Esophagus muscularis mucosa (tissue), 4 donors: ENCODE data around the gene DLL1. TPM values are rescaled to one million over a fixed set of nuclear protein-coding genes. Genes with fewer than 3 reads are reported as not detected.

Source experiments
- DNase-seq: peaks from one replicate; pipeline ENCODE4 v3.0.0-alpha.2; 2017; ENCODE audit errors: extremely low spot score
- H3K27ac ChIP-seq, 4 donors: fragments of 200-600 bp; sonication (generic); replicated peaks in 1 of 4; 1 replicate in 3 of 4; 2 replicates in 1 of 4; pipeline ENCODE4 v1.5.1; 2016 to 2019; ENCODE audit warnings: mild to moderate bottlenecking in 1 of 4
- H3K27me3 ChIP-seq, 4 donors: fragments of 200-600 bp; sonication (generic); one replicate each; pipeline versions ENCODE4 v1.5.1 to v1.6.0; 2016 to 2019
- H3K36me3 ChIP-seq, 4 donors: fragments of 200-600 bp; sonication (generic); one replicate each; pipeline ENCODE4 v1.5.1; 2016 to 2019
- H3K4me1 ChIP-seq, 4 donors: fragments of 200-600 bp; sonication (generic); one replicate each; pipeline ENCODE4 v1.5.1; 2016 to 2019
- H3K4me3 ChIP-seq, 4 donors: fragments of 200-600 bp; sonication (generic); 1 replicate in 2 of 4; 2 replicates in 2 of 4; pipeline ENCODE4 v1.5.1; 2016 to 2019; ENCODE audit warnings: mild to moderate bottlenecking in 4 of 4, moderate library complexity in 1 of 4
- H3K9me3 ChIP-seq, 4 donors: fragments of 200-600 bp; sonication (generic); 1 replicate in 3 of 4; 2 replicates in 1 of 4; pipeline ENCODE4 v1.5.1; 2016 to 2019
- CTCF ChIP-seq, 3 experiments: fragments of 200-600 bp in 2 of 3; fragments of 450-650 bp in 1 of 3; sonication (generic) in 2 of 3; IDR thresholded peaks; one replicate each; pipeline ENCODE4 v1.5.1; 2017 to 2019; ENCODE audit warnings: antibody characterized with exemption in 3 of 3, mild to moderate bottlenecking in 2 of 3, moderate library complexity in 1 of 3
- EP300 ChIP-seq: sonication (generic); formaldehyde crosslinking; IDR thresholded peaks from one replicate; pipeline ENCODE4 v1.6.1; 2017; ENCODE audit warnings: antibody characterized with exemption
- POLR2A ChIP-seq: fragments of 450-650 bp; IDR thresholded peaks from one replicate; pipeline ENCODE4 v1.6.1; 2017; ENCODE audit warnings: antibody characterized with exemption, moderate library complexity, mild to moderate bottlenecking, low read depth
- POLR2AphosphoS5 ChIP-seq, 2 donors: sonication (generic); formaldehyde crosslinking; IDR thresholded peaks; one replicate each; pipeline ENCODE4 v1.6.1; 2017; ENCODE audit warnings: antibody characterized with exemption in 2 of 2
- WGBS: methylation state at CpG from one replicate; pipeline ENCODE4 v1.1.5; 2018; 5-methylcytosine and 5-hydroxymethylcytosine counted together
- intact Hi-C: fragments of 100-400 bp; cut with DNase I; formaldehyde crosslinking; loops from one replicate; pipeline ENCODE4 v1.15.1; 2023
- total RNA-seq, 4 donors: library from RNA; depleted of rRNA; stranded (reverse); fragments of >200 nt; gene quantifications; one replicate each; pipeline versions ENCODE4 v1.1.0 to v1.2.1, GENCODE V29; 2016

The DLL1 gene
- total RNA-seq, 4 donors from 2014 or later = 3.7 to 8.8 (median 6.6) TPM

DNA sequence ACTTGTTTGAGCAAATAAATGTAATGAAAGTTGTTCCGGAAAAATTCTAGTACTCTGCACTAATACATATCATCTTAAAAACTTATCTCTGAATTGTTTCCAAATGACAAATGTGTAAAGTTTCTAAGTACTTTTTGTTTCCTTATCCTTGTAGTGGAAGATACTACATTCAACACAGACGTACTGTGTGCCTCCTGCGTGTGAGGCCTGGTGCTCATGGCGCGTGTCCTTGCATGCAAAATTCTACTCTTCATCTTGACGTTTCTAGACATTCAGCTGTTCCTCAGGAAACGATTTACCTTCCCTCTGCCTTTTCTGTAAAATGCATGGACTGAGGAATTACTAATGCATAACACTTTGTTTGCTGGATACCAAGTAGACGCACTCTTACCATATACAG lies 11.5 kb downstream of the DLL1 start:
- Histone ChIP-seq H3K27ac (no peak overlapping the region), H3K36me3 (peaks cover 0 to 26% (median 18%) of the 10 kb centered on the region in 4 donors), H3K4me1 (peaks cover 25 to 30% (median 27%) of the 10 kb centered on the region in 4 donors), H3K27me3 (peaks cover 0 to 7% (median 0%) of the 10 kb centered on the region in 4 donors), H3K4me3 (no peak overlapping the region), H3K9me3 (no peaks in the 10 kb centered on the region)
- WGBS = 90% methylated on average over 8 of the region's 8 CpGs
- TF ChIP-seq CTCF (IDR thresholded peaks at IDR 0.05) (no peak), POLR2AphosphoS5 (IDR thresholded peaks at IDR 0.05) (no peak), EP300 (no peak), POLR2A (no peak)
- intact Hi-C loops = no loop called here
- DNase-seq = no peak

- Histone ChIP-seq H3K27ac (no peak overlapping the region), H3K36me3 (peaks cover 0 to 19% (median 14%) of the 10 kb centered on the region in 4 donors), H3K9me3 (no peaks in the 10 kb centered on the region), H3K4me1 (peaks cover 26 to 30% (median 27%) of the 10 kb centered on the region in 4 donors), H3K4me3 (no peak overlapping the region), H3K27me3 (peaks cover 0 to 9% (median 0%) of the 10 kb centered on the region in 4 donors)
- intact Hi-C loops = no loop called here
- DNase-seq = no peak
- TF ChIP-seq POLR2AphosphoS5 (IDR thresholded peaks at IDR 0.05) = no peak
- no peak for TF ChIP-seq POLR2A
- TF ChIP-seq CTCF (IDR thresholded peaks at IDR 0.05) = no peak
- no peak for TF ChIP-seq EP300
- WGBS = 62% methylated on average over 9 of the region's 9 CpGs
Observed at GRCh38 chr6:170278743-170279094, 12.2 kb downstream of the DLL1 start.

DNA sequence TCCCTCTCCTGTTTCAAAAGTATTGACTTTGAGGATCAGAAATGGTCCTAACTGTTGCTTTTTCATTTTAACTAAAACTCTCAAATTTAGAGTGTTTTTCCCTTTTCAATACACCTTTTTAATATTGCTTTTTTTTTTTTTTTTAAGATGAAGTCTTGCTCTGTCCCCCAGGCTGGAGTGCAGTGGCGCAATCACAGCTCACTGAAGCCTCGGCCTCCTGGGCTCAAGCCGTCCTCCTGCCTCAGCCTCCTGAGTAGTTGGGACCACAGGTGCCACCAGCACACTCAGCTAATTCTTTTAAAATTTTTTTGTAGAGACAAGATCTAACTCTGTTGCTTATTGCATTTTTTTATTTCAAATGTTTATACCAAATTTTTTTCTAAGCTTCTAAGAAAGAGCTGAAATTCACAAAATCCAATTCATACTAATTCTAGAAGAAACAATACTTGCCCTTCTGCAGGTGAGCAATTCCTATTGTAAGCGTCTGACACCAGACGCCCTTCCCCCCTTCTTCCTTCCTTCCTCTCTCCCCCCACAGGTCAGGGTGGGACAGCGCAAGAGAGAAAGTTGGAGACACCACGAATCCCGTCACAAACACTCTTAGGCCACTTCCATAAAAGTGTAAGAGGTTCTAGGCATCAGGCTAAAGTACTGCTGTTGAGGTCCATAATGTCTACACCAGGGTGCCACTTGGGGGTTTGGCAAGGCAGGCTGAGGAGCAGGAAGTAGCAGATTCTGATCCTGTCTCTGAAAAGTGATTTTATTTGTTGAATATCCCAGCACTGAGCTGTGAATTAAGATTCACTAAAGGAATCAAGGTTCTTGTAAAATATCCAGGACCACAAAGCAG lies 12.8 kb downstream of the DLL1 start:
- 76% methylated on average over 8 of the region's 8 CpGs for WGBS
- TF ChIP-seq POLR2A = no peak
- no peak for TF ChIP-seq POLR2AphosphoS5 (IDR thresholded peaks at IDR 0.05)
- TF ChIP-seq CTCF (IDR thresholded peaks at IDR 0.05) = no peak
- no peak for TF ChIP-seq EP300
- Histone ChIP-seq H3K4me1 (peaks cover 26 to 30% (median 27%) of the 10 kb centered on the region in 4 donors), H3K27me3 (peaks cover 0 to 9% (median 0%) of the 10 kb centered on the region in 4 donors), H3K36me3 (peaks cover 0 to 13% (median 8%) of the 10 kb centered on the region in 4 donors), H3K27ac (no peak overlapping the region), H3K4me3 (no peak overlapping the region), H3K9me3 (no peaks in the 10 kb centered on the region)
- intact Hi-C loops = no loop called here
- no peak for DNase-seq

- peaks cover 0 to 9% (median 0%) of the 10 kb centered on the region in 4 donors for H3K27me3 ChIP-seq
- intact Hi-C loops = no loop called here
- 76% methylated on average over 29 of the region's 29 CpGs for WGBS
- peak overlapping the region; percentile 46 to 70 (median 58) for H3K27ac ChIP-seq
- H3K4me3 ChIP-seq = no peak overlapping the region
- no peak for DNase-seq
- no peaks in the 10 kb centered on the region for H3K9me3 ChIP-seq
- TF ChIP-seq EP300 = no peak
- TF ChIP-seq POLR2AphosphoS5 (IDR thresholded peaks at IDR 0.05) = peak; percentile 37 to 41
- H3K4me1 ChIP-seq = peaks cover 26 to 30% (median 27%) of the 10 kb centered on the region in 4 donors
- H3K36me3 ChIP-seq = no peaks in the 10 kb centered on the region
Observed at GRCh38 chr6:170276369-170277057, 14.4 kb downstream of the DLL1 start.
